Measurements from ENCODE around the gene NWD2.

- peak; percentile 61 for TF ChIP-seq CTCF (IDR thresholded peaks at IDR 0.05; ENCODE audit: low read length)
- TF ChIP-seq EZH2 (optimal IDR thresholded peaks at IDR 0.05; ENCODE audit: low read depth, low read length), result no peak
These were observed 145.5 kb downstream of the NWD2 start for GRCh38 chr4:37389967-37390580.
